DND-41 (cell line): ENCODE results near the gene LTO1.

ENCODE experiments used
- EZH2 ChIP-seq: IDR thresholded peaks from 3 replicates; pipeline ENCODE4 v1.6.1; 2012; ENCODE audit warnings: borderline replicate concordance, low read depth, mild to moderate bottlenecking, moderate library complexity, low read length, inconsistent platforms; ENCODE audit not compliant: severe bottlenecking
- TF ChIP-seq, protein P1 (sequence below): IDR thresholded peaks from 2 replicates; pipeline ENCODE4 v1.5.1; 2012; ENCODE audit warnings: borderline replicate concordance, low read length, moderate library complexity, mild to moderate bottlenecking; ENCODE audit not compliant: poor library complexity, severe bottlenecking; ENCODE audit errors: extremely low read depth

GRCh38 chr11:69620683-69621290, 54.4 kb downstream of the LTO1 start:
- no peak for TF ChIP-seq EZH2
- TF ChIP-seq, protein P1, sequence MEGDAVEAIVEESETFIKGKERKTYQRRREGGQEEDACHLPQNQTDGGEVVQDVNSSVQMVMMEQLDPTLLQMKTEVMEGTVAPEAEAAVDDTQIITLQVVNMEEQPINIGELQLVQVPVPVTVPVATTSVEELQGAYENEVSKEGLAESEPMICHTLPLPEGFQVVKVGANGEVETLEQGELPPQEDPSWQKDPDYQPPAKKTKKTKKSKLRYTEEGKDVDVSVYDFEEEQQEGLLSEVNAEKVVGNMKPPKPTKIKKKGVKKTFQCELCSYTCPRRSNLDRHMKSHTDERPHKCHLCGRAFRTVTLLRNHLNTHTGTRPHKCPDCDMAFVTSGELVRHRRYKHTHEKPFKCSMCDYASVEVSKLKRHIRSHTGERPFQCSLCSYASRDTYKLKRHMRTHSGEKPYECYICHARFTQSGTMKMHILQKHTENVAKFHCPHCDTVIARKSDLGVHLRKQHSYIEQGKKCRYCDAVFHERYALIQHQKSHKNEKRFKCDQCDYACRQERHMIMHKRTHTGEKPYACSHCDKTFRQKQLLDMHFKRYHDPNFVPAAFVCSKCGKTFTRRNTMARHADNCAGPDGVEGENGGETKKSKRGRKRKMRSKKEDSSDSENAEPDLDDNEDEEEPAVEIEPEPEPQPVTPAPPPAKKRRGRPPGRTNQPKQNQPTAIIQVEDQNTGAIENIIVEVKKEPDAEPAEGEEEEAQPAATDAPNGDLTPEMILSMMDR: no peak
